Gastroesophageal sphincter (tissue), 4 donors: Measurements from ENCODE around the gene LRP1B. TPM values are rescaled to one million over a fixed set of nuclear protein-coding genes. Genes with fewer than 3 reads are reported as not detected.
"Not testable (repeated sequence)": the region's sequence is repeated elsewhere in the genome, so short reads cannot be mapped to it uniquely, and the experiment has no call there.

Source experiments
- ATAC-seq: fragments of 150-250 bp; one replicate; pipeline ENCODE4 v1.9.1; 2016; ENCODE audit warnings: mild to moderate bottlenecking, moderate library complexity
- H3K27ac ChIP-seq, 4 donors: fragments of 200-600 bp; sonication (generic) in 3 of 4; 1 replicate in 3 of 4; 2 replicates in 1 of 4; pipeline ENCODE4 v1.5.1; 2016 to 2019
- H3K27me3 ChIP-seq: fragments of 200-600 bp; sonication (generic); one replicate; pipeline ENCODE4 v1.5.1; 2019
- H3K36me3 ChIP-seq, 2 donors: fragments of 200-600 bp; sonication (generic); one replicate each; pipeline ENCODE4 v1.5.1; 2019; ENCODE audit warnings: control low read depth in 1 of 2
- H3K4me1 ChIP-seq, 3 donors: fragments of 200-600 bp; sonication (generic); 1 replicate in 2 of 3; 2 replicates in 1 of 3; pipeline ENCODE4 v1.5.1; 2016 to 2019; ENCODE audit warnings: control low read depth in 2 of 3
- H3K4me3 ChIP-seq, 2 donors: fragments of 200-600 bp; sonication (generic); one replicate each; pipeline ENCODE4 v1.5.1; 2019; ENCODE audit warnings: mild to moderate bottlenecking in 1 of 2, moderate library complexity in 1 of 2
- H3K9me3 ChIP-seq, 3 donors: fragments of 200-600 bp; sonication (generic); one replicate each; pipeline ENCODE4 v1.5.1; 2017 to 2019; ENCODE audit warnings: control low read depth in 2 of 3
- CTCF ChIP-seq, 4 experiments: fragments of 200-600 bp in 2 of 4; fragments of 450-650 bp in 2 of 4; sonication (generic) in 1 of 4; IDR thresholded peaks; one replicate each; pipeline ENCODE4 v1.5.1; 2017 to 2019; ENCODE audit warnings: antibody characterized with exemption in 4 of 4, mild to moderate bottlenecking in 2 of 4, moderate library complexity in 2 of 4
- EP300 ChIP-seq: sonication (generic); formaldehyde crosslinking; IDR thresholded peaks from one replicate; pipeline ENCODE4 v1.6.1; 2017; ENCODE audit warnings: antibody characterized with exemption, mild to moderate bottlenecking
- POLR2A ChIP-seq, 2 donors: fragments of 450-650 bp; IDR thresholded peaks; one replicate each; pipeline ENCODE4 v1.6.1; 2017; ENCODE audit warnings: antibody characterized with exemption in 2 of 2, mild to moderate bottlenecking in 2 of 2, moderate library complexity in 1 of 2
- POLR2AphosphoS5 ChIP-seq: sonication (generic); formaldehyde crosslinking; IDR thresholded peaks from one replicate; pipeline ENCODE4 v1.6.1; 2017; ENCODE audit warnings: antibody characterized with exemption
- WGBS, 2 donors: methylation state at CpG; one replicate each; pipeline ENCODE4 v1.1.5; 2018; ENCODE audit warnings: low coverage in 1 of 2; 5-methylcytosine and 5-hydroxymethylcytosine counted together
- total RNA-seq, 4 donors: library from RNA; depleted of rRNA; stranded (reverse); fragments of >200 nt; gene quantifications; one replicate each; pipeline ENCODE4 v1.1.0, GENCODE V29; 2016

Gene LRP1B
- total RNA-seq, 4 donors from 2014 or later, result 0.27 to 20.7 (median 3.2) TPM

GRCh38 chr2:140286377-140286776, 1844.4 kb downstream of the LRP1B start:
- Histone ChIP-seq H3K4me1 (no peaks in the 10 kb centered on the region), H3K27me3 (no peaks in the 10 kb centered on the region), H3K4me3 (no peak overlapping the region), H3K9me3 (no peaks in the 10 kb centered on the region), H3K27ac (no peak overlapping the region), H3K36me3 (no peaks in the 10 kb centered on the region)
- no peak for ATAC-seq
- 40 to 43% methylated on average over 1 of the region's 1 CpG for WGBS, 2 donors
- TF ChIP-seq EP300, result no peak
- no peak for TF ChIP-seq POLR2A (IDR thresholded peaks at IDR 0.05)
- no peak for TF ChIP-seq POLR2AphosphoS5
- TF ChIP-seq CTCF (IDR thresholded peaks at IDR 0.05), result no peak

GRCh38 chr2:140277344-140277743, 1853.5 kb downstream of the LRP1B start:
- not testable (repeated sequence) for H3K4me3 ChIP-seq, H3K9me3 ChIP-seq, H3K27ac ChIP-seq, ATAC-seq, H3K27me3 ChIP-seq, H3K36me3 ChIP-seq, H3K4me1 ChIP-seq
- WGBS, 2 donors, result 0 to 61% methylated on average over 2 to 4 of the region's 5 CpGs

GRCh38 chr2:140276661-140277060, 1854.2 kb downstream of the LRP1B start:
- TF ChIP-seq POLR2A (IDR thresholded peaks at IDR 0.05), result no peak
- no peak for TF ChIP-seq POLR2AphosphoS5
- no peak for TF ChIP-seq CTCF (IDR thresholded peaks at IDR 0.05)
- TF ChIP-seq EP300, result no peak
- no peak overlapping the region for H3K4me3 ChIP-seq
- no peak overlapping the region for H3K27ac ChIP-seq
- H3K9me3 ChIP-seq, result no peaks in the 10 kb centered on the region
- H3K36me3 ChIP-seq, result no peaks in the 10 kb centered on the region
- H3K4me1 ChIP-seq, result no peaks in the 10 kb centered on the region
- H3K27me3 ChIP-seq, result no peaks in the 10 kb centered on the region
- no peak for ATAC-seq
- WGBS, 2 donors, result 50 to 89% methylated on average over 1 of the region's 1 CpG

GRCh38 chr2:140275427-140275826, 1855.4 kb downstream of the LRP1B start:
- Histone ChIP-seq H3K4me3 (no peak overlapping the region), H3K27ac (no peak overlapping the region), H3K36me3 (no peaks in the 10 kb centered on the region), H3K9me3 (no peaks in the 10 kb centered on the region), H3K4me1 (no peaks in the 10 kb centered on the region), H3K27me3 (no peaks in the 10 kb centered on the region)
- TF ChIP-seq POLR2A (IDR thresholded peaks at IDR 0.05), result no peak
- no peak for TF ChIP-seq CTCF (IDR thresholded peaks at IDR 0.05)
- TF ChIP-seq EP300, result no peak
- no peak for TF ChIP-seq POLR2AphosphoS5
- 78 to 87% methylated on average over 4 to 7 of the region's 7 CpGs for WGBS, 2 donors
- ATAC-seq, result no peak

GRCh38 chr2:140274891-140275290, 1855.9 kb downstream of the LRP1B start:
- no peak for TF ChIP-seq POLR2AphosphoS5
- no peak for TF ChIP-seq POLR2A (IDR thresholded peaks at IDR 0.05)
- TF ChIP-seq EP300, result no peak
- no peak for TF ChIP-seq CTCF (IDR thresholded peaks at IDR 0.05)

More at GRCh38 chr2:140274891-140275290, 1855.9 kb downstream of the LRP1B start:
- Histone ChIP-seq H3K4me1 (no peaks in the 10 kb centered on the region), H3K9me3 (no peaks in the 10 kb centered on the region), H3K36me3 (no peaks in the 10 kb centered on the region), H3K4me3 (no peak overlapping the region), H3K27ac (no peak overlapping the region), H3K27me3 (no peaks in the 10 kb centered on the region)
- 85 to 94% methylated on average over 5 of the region's 5 CpGs for WGBS, 2 donors
- no peak for ATAC-seq
